Activated T-helper 1 cell treated with Interleukin-2 at 50 U/mL for 16 hours (primary cell): ENCODE results near the gene PRRC2A.

Experiments
- DNase-seq: peaks from one replicate; pipeline ENCODE4 v3.0.0-alpha.2; 2020; ENCODE audit warnings: low read depth

Gene PRRC2A

DNA sequence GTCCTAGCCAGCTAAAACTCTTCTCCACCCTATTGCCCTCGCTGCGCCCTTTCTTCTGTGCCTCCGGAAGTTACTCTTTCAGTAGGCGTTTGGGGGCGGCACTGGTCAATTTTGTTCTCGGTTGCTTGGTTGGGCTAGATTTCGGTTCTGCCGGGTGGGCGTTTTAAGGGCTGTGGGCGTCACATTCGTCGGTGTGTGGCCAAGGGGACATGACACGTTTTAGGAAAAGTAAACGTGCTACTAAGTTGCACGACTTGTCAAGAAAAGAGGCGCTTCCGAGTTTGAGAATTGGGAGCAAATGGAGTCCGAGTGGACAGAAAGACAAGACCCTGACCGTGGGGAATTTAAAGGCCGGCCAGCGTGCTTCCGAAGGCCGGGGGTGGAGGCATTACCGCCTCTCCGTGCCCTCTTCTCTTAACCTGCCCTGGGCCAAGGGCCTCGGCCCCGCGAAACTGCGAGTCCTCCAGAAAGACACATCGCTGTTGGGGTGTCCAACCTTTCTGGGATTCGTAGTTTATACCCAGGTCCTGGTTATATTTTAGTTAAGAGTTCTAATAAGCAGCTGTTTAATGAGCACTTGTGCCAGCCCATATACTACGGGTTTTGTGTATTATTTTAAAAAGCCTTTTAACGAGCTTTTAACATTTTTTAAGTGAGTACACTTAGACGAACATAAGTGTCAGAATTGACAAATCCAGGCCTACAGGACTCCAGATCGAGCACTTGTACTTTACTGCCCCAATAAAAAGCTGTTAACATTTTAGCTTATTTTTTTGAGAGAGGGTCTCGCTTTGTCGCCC, 32.6 kb downstream of the PRRC2A start:
- peak; percentile 67 for DNase-seq

DNA sequence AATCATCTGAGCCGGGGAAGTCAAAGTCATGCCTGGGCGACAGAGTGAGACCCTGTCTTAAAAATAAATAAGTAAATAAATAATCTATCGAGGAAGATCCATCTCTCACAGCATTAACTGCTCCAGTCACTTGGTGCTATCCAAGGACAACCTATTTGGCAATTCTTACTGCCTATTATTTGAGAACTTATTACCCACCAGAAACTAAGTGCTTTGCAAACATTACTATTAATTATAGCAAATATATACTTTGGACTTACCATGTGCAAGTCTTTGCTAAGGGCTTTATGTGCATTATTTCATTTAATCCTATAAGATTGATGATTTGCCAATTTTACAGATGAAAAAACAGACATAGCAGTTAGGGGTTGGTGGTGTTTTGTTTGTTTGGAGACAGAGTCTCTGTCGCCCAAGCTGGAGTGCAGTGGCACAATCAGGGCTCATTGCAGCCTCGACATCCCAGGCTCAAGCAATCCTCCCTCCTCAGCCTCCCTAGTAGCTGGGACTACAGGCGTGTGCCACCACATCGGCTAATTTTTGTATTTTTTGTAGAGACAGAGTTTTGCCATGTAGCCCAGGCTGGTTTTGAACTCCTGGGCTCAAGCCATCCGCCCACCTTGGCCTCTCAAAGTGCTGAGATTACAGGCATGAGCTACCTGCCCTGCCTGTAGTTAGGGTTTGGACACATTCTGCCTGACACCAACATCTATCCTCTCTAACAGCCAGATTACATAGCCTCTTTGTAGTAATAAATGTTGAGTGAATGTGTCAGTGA, 34.2 kb downstream of the PRRC2A start:
- DNase-seq = no peak

DNA sequence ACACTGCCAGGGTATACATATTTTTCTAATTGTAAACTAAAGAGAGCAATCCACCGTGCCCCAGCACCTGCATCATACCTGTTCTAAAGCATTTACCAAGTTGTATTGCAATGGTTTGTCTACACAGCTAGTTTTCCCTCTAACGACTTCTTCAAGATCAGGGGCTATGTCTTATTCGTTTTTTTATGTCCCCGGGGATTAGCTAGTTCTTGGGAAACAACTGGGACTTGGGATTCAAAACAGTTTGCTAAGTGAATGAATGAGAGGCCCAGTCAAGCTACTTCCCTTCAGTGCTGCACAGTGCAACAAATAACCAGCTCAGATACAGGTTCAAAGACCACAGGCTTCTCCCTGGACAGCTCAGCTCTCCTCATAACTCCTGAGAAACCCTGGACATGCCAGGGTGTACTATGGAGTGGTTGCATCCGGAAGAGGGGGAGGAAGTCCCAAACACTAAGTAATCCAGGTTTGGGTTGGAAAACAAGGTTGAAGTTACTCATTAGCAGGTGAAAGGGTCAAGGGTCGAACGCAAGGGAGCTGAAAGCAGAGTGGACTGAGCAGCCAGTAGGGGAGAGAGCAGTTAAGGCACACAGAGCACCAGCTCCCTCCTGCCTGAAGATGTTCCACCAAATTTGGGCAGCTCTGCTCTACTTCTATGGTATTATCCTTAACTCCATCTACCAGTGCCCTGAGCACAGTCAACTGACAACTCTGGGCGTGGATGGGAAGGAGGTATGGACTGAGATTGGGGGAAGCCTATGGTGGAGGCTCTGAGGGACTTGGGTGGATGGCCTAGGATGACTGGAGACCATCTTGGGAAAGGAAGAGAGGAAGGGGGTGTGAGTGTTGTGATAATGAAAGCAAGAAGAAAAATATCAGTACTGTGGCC, 35.1 kb downstream of the PRRC2A start, which contains the start of gene APOM:
Gene APOM, plus strand, starts transcription at position 546 of the 889 bp plus-strand sequence. Its CDS starts 73 bp downstream, at position 619.
- no peak for DNase-seq

GRCh38 chr6:31657406-31658157, 37.1 kb downstream of the PRRC2A start:
- no peak for DNase-seq

DNA sequence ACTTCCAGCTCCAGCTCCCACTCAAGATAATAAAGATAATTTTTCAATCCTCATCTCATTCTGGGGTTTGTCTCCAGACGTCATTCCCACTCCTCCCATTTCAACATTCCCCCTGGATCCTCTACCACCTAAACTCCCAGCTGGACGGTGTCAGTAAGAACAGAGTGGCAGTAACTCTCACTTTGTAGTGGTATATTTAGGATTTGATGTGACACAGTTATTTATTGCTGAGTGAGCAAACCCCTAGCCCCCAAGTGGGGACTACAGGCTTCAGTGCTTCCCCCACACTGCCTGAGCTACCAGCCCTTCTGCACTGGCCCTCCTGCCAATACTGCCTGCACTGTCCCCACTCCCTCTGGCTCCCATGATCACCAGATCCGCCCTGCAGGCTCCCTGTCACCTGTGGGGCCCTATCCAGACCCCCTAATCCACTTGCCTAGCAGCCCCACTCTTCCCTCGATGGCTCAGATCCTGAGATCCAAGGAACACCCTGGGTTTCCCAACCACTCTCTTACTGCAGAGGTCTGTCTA, 37.7 kb downstream of the PRRC2A start:
- DNase-seq = no peak

GRCh38 chr6:31658983-31659648, 38.6 kb downstream of the PRRC2A start:
- no peak for DNase-seq

- DNase-seq = no peak
Observed at GRCh38 chr6:31659649-31660380, 39.3 kb downstream of the PRRC2A start.

- DNase-seq = peak; percentile 63
Observed at GRCh38 chr6:31660381-31661261, 40.1 kb downstream of the PRRC2A start, which contains the start of gene C6orf47. C6orf47 (minus strand) TSS chr6:31660778; CDS start chr6:31659947, 831 bp downstream.

DNA sequence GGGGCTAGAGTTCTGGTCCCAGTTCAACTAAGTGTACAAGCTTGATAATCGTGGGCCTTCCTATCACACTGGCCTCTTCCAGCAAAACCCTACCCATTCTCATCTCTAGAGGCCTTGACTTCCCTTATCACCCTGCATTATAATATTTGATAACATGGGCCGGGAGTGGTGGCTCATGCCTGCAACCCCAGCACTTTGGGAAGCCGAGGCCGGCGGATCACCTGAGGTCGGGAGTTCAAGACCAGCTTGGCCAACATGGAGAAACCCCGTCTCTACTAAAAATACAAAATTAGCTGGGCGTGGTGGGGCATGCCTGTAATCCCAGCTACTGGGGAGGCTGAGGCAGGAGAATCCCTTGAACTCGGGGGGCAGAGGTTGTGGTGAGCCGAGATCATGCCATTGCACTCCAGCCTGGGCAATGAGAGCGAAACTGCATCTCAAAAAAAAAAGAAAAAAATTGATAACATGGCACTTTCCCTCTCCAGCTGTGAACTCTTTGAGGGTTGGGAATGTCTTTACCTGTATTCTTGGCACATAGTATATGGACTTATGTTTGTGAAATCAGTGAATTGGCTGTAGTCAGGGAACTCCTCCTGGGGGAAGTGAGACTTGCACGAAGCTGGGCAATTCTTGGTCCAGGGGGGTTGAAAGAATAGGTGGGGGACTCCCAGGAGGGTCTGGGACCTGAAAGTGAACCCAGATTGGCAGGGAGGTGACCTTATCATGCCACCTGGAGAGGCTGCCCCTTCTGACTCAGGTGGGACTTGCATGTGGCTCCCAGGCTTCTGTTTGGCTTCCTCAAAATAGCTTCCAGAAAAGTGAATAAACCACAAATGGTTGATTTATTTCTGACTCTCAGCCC, 41.0 kb downstream of the PRRC2A start:
- no peak for DNase-seq

DNA sequence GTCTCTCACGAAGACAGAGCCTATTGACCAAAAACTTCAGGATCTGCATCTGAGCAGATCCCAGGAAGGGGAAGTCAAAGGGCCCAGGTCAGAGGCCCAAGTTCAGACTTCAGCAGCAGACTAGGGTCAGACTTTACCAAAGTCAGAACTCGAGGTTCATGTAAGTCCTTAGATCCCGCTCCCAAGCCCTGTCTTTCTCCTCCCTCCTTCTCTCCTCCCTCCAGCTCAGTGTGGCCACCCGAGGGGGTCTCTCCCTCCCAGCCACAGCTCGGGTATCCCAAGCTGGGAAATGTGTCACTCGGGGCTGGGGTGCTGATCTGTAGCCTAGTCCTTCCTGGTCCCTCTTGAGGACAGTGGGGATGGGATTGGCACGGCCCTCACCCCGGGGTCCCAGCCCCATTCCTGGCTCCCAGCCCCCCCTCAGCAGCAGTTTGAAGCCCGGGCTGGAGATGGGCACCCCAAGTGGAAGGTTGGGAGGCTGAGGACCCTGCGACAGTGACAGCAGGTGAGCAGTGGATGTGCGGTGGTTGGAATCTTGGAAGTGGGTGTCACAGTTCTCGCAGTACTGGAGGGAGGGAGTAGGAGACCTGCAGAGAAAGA, 41.7 kb downstream of the PRRC2A start:
- DNase-seq = no peak

DNA sequence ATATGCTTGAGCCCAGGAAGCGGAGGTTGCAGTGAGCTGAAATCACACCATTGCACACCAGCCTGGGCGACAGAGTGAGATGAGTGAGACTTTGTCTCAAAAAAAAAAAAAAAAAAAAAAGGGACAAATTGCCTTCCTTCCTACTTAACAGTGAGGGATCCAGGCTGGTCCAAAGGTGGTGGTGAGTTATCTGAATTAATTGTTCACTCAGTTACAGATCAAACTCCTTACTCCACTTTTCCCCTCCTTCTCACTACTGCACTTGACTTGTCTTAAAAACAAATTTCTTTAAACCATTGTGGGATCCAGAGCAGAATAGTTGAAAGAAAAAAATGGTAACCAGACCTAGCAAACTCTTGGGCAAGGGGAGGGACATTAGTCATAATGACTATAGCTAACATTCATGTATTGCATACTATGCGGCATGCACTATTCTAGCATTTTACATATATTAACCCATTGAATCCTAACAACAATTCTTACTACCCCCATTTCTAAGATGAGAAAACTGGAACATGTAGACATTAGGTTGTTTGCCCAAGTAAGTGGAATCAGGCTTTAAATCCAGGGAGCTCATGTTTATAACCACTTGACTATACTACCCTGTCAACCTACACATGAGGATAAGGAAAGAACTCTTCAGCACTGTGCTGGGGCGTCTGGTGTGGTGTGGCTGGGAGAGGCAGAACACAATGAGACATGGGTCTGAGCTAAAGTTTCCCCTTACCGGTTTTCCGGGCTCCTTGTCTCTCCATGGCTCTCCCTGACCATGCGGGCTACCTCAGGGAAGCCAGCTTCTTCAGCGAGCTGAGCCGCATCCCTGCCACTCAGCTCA, 42.8 kb downstream of the PRRC2A start:
- DNase-seq = no peak

- no peak for DNase-seq
Observed at GRCh38 chr6:31663961-31664789, 43.7 kb downstream of the PRRC2A start.

- DNase-seq = peak; percentile 83
Observed at GRCh38 chr6:31664790-31665500, 44.4 kb downstream of the PRRC2A start, which contains the start of gene GPANK1. GPANK1 (minus strand) TSS chr6:31664997; CDS start chr6:31664478, 519 bp downstream.

- DNase-seq = peak; percentile 97
Observed at GRCh38 chr6:31665501-31666336, 45.2 kb downstream of the PRRC2A start, which contains the start of gene CSNK2B. CSNK2B (plus strand) TSS chr6:31666080; CDS start chr6:31666832, 752 bp downstream.
